Stimulated activated CD8-positive, alpha-beta memory T cell treated with anti-CD3 and anti-CD28 coated beads, Interleukin-12 subunit alpha, Interleukin-12 subunit beta, amount 100 ng/mL, for 1 hour (primary cell): ENCODE measurements around the gene DAZL.

Source experiments
- DNase-seq: peaks from one replicate; pipeline ENCODE4 v3.0.0-alpha.2; 2020; ENCODE audit warnings: low read depth

DAZL gene

GRCh38 chr3:16543242-16543864 lies 61.9 kb downstream of the DAZL start:
- no peak for DNase-seq

GRCh38 chr3:16538507-16538906 lies 66.7 kb downstream of the DAZL start:
- no peak for DNase-seq

- DNase-seq, result no peak
These were observed 68.2 kb downstream of the DAZL start for GRCh38 chr3:16536996-16537395.
